HEK293 (cell line): ENCODE results near the gene MEI1.
A peak's percentile ranks its signal among the peaks of the same experiment; 100 is the strongest.

Experiments
- CTCF ChIA-PET: fragments of 350-600 bp; formaldehyde crosslinking; extraction: SDS; loops from one replicate; lab custom pipeline; 2021; ENCODE audit warnings: antibody characterized with exemption; lab: Yijun Ruan, JAX
- POLR2A ChIA-PET: fragments of 300-600 bp; formaldehyde crosslinking; extraction: SDS; loops from one replicate; lab custom pipeline; 2020; ENCODE audit warnings: antibody characterized with exemption, inconsistent platforms; lab: Yijun Ruan, JAX
- H3K27ac ChIP-seq: fragments of 200-500 bp; sonication (Bioruptor generic); 2 replicates; pipeline ENCODE4 v1.5.1; 2014; ENCODE audit warnings: low read depth, low read length, control low read depth, inconsistent platforms; ENCODE audit errors: extremely low read depth
- H3K36me3 ChIP-seq, 2 experiments: fragments of 200-500 bp in 1 of 2; sonication (Bioruptor generic) in 1 of 2; 1 replicate in 1 of 2; 2 replicates in 1 of 2; pipeline ENCODE4 v1.5.1; 2014 to 2017; ENCODE audit warnings: inconsistent platforms in 2 of 2, low read length in 2 of 2; ENCODE audit not compliant: control insufficient read depth in 2 of 2, insufficient read depth in 1 of 2
- H3K4me1 ChIP-seq: fragments of 200-500 bp; sonication (Bioruptor generic); 2 replicates; pipeline ENCODE4 v1.5.1; 2014; ENCODE audit warnings: mild to moderate bottlenecking, low read length, inconsistent platforms; ENCODE audit not compliant: control insufficient read depth, insufficient read depth
- H3K4me3 ChIP-seq: 2 replicates; pipeline ENCODE4 v1.5.1; 2011; ENCODE audit warnings: low read depth, mild to moderate bottlenecking, control low read depth, low read length, moderate library complexity
- H3K9me3 ChIP-seq: fragments of 200-500 bp; sonication (Bioruptor generic); 2 replicates; pipeline ENCODE4 v1.5.1; 2014; ENCODE audit warnings: low read depth, low read length, inconsistent platforms; ENCODE audit not compliant: control insufficient read depth, insufficient read depth
- KLF7 ChIP-seq: fragments of 450-650 bp; formaldehyde crosslinking; IDR thresholded peaks from 2 replicates; pipeline ENCODE4 v1.5.1; 2016; ENCODE audit warnings: missing biosample characterization, missing genetic modification characterization, borderline replicate concordance
- MEIS1 ChIP-seq: sonication (generic); formaldehyde crosslinking; IDR thresholded peaks from 2 replicates; pipeline ENCODE4 v1.8.1; 2022; ENCODE audit warnings: missing genetic modification reagents, mild to moderate bottlenecking, borderline replicate concordance
- OVOL3 ChIP-seq: fragments of 450-650 bp; formaldehyde crosslinking; IDR thresholded peaks from 2 replicates; pipeline ENCODE4 v1.5.1; 2016; ENCODE audit warnings: missing biosample characterization, missing genetic modification characterization
- SETDB1 ChIP-seq: IDR thresholded peaks from one replicate; pipeline ENCODE4 v1.6.1; 2017; ENCODE audit warnings: mild to moderate bottlenecking, low read length, moderate library complexity, mixed read lengths; ENCODE audit not compliant: insufficient read length
- ZBTB17 ChIP-seq: fragments of 450-650 bp; formaldehyde crosslinking; IDR thresholded peaks from 2 replicates; pipeline ENCODE4 v1.5.1; 2016; ENCODE audit warnings: missing biosample characterization, missing genetic modification characterization
- ZBTB20 ChIP-seq: fragments of 450-650 bp; formaldehyde crosslinking; IDR thresholded peaks from 2 replicates; pipeline ENCODE4 v1.5.1; 2016; ENCODE audit warnings: missing biosample characterization, missing genetic modification characterization
- ZBTB26 ChIP-seq: fragments of 450-650 bp; formaldehyde crosslinking; optimal IDR thresholded peaks from 2 replicates; pipeline ENCODE3; 2016; ENCODE audit warnings: missing biosample characterization, mild to moderate bottlenecking, missing genetic modification characterization
- ZFHX2 ChIP-seq: fragments of 450-650 bp; formaldehyde crosslinking; conservative IDR thresholded peaks from 2 replicates; pipeline ENCODE4 v1.5.1; 2016; ENCODE audit warnings: missing biosample characterization, missing genetic modification characterization
- ZNF132 ChIP-seq: fragments of 450-650 bp; formaldehyde crosslinking; IDR thresholded peaks from 2 replicates; pipeline ENCODE4 v1.5.1; 2017; ENCODE audit warnings: missing biosample characterization, missing genetic modification characterization, borderline replicate concordance
- ZNF133 ChIP-seq: fragments of 450-650 bp; formaldehyde crosslinking; IDR thresholded peaks from 2 replicates; pipeline ENCODE4 v1.5.1; 2016; ENCODE audit warnings: missing biosample characterization, missing genetic modification characterization
- ZNF138 ChIP-seq: fragments of 450-650 bp; formaldehyde crosslinking; IDR thresholded peaks from 2 replicates; pipeline ENCODE4 v1.5.1; 2016; ENCODE audit warnings: missing biosample characterization, missing genetic modification characterization, borderline replicate concordance
- ZNF140 ChIP-seq: fragments of 450-650 bp; formaldehyde crosslinking; IDR thresholded peaks from 2 replicates; pipeline ENCODE4 v1.5.1; 2016; ENCODE audit warnings: missing biosample characterization, missing genetic modification characterization
- ZNF184 ChIP-seq: fragments of 450-650 bp; IDR thresholded peaks from 2 replicates; pipeline ENCODE4 v1.5.1; 2018; ENCODE audit warnings: missing biosample characterization, mild to moderate bottlenecking, missing genetic modification characterization
- ZNF23 ChIP-seq: fragments of 450-650 bp; formaldehyde crosslinking; IDR thresholded peaks from 2 replicates; pipeline ENCODE4 v1.5.1; 2016; ENCODE audit warnings: missing biosample characterization, missing genetic modification characterization, borderline replicate concordance
- ZNF311 ChIP-seq: fragments of 450-650 bp; formaldehyde crosslinking; IDR thresholded peaks from 2 replicates; pipeline ENCODE4 v1.5.1; 2017; ENCODE audit warnings: missing biosample characterization, missing genetic modification characterization, borderline replicate concordance
- ZNF324 ChIP-seq: fragments of 450-650 bp; formaldehyde crosslinking; IDR thresholded peaks from 2 replicates; pipeline ENCODE4 v1.5.1; 2016; ENCODE audit warnings: missing biosample characterization, missing genetic modification characterization
- ZNF426 ChIP-seq: fragments of 450-650 bp; formaldehyde crosslinking; IDR thresholded peaks from 2 replicates; pipeline ENCODE4 v1.5.1; 2017; ENCODE audit warnings: missing biosample characterization, missing genetic modification characterization, mild to moderate bottlenecking, inconsistent platforms, moderate library complexity
- ZNF473 ChIP-seq: fragments of 450-650 bp; formaldehyde crosslinking; IDR thresholded peaks from 2 replicates; pipeline ENCODE4 v1.5.1; 2017; ENCODE audit warnings: missing biosample characterization, missing genetic modification characterization
- ZNF529 ChIP-seq: fragments of 450-650 bp; formaldehyde crosslinking; IDR thresholded peaks from 2 replicates; pipeline ENCODE4 v1.5.1; 2017; ENCODE audit warnings: missing genetic modification characterization, missing biosample characterization; ENCODE audit not compliant: insufficient replicate concordance
- ZNF549 ChIP-seq: fragments of 450-650 bp; IDR thresholded peaks from 2 replicates; pipeline ENCODE4 v1.5.1; 2018; ENCODE audit warnings: missing biosample characterization, missing genetic modification characterization, mild to moderate bottlenecking, inconsistent platforms, moderate library complexity
- ZNF561 ChIP-seq: fragments of 450-650 bp; IDR thresholded peaks from 2 replicates; pipeline ENCODE4 v1.5.1; 2018; ENCODE audit warnings: missing biosample characterization, missing genetic modification characterization, borderline replicate concordance
- ZNF580 ChIP-seq: fragments of 450-650 bp; formaldehyde crosslinking; IDR thresholded peaks from 2 replicates; pipeline ENCODE4 v1.5.1; 2016; ENCODE audit warnings: missing biosample characterization, missing genetic modification characterization
- ZNF600 ChIP-seq: fragments of 450-650 bp; formaldehyde crosslinking; IDR thresholded peaks from 2 replicates; pipeline ENCODE4 v1.5.1; 2016; ENCODE audit warnings: missing biosample characterization, missing genetic modification characterization
- ZNF623 ChIP-seq: fragments of 450-650 bp; formaldehyde crosslinking; IDR thresholded peaks from 2 replicates; pipeline ENCODE4 v1.5.1; 2016; ENCODE audit warnings: missing biosample characterization, missing genetic modification characterization
- ZNF624 ChIP-seq: fragments of 450-650 bp; formaldehyde crosslinking; IDR thresholded peaks from 2 replicates; pipeline ENCODE4 v1.5.1; 2017; ENCODE audit warnings: missing biosample characterization, missing genetic modification characterization
- ZNF664 ChIP-seq: fragments of 450-650 bp; formaldehyde crosslinking; IDR thresholded peaks from 2 replicates; pipeline ENCODE4 v1.5.1; 2016; ENCODE audit warnings: missing biosample characterization, missing genetic modification characterization
- ZNF791 ChIP-seq: fragments of 450-650 bp; formaldehyde crosslinking; IDR thresholded peaks from 2 replicates; pipeline ENCODE4 v1.5.1; 2016; ENCODE audit warnings: missing biosample characterization, missing genetic modification characterization
- ZNF843 ChIP-seq: fragments of 450-650 bp; formaldehyde crosslinking; IDR thresholded peaks from 2 replicates; pipeline ENCODE4 v1.5.1; 2016; ENCODE audit warnings: missing biosample characterization, missing genetic modification characterization
- ZSCAN30 ChIP-seq: fragments of 450-650 bp; IDR thresholded peaks from 2 replicates; pipeline ENCODE4 v1.5.1; 2018; ENCODE audit warnings: missing biosample characterization, mild to moderate bottlenecking, missing genetic modification characterization, moderate library complexity
- ZXDB ChIP-seq: fragments of 450-650 bp; formaldehyde crosslinking; IDR thresholded peaks from 2 replicates; pipeline ENCODE4 v1.5.1; 2016; ENCODE audit warnings: missing biosample characterization, missing genetic modification characterization

MEI1 gene

GRCh38 chr22:41831383-41831782, 132.1 kb downstream of the MEI1 start (continued):
- TF ChIP-seq ZFHX2 (tag by site-specific recombination), result no peak
- TF ChIP-seq ZNF23 (tag by site-specific recombination), result no peak
- TF ChIP-seq ZNF664 (tag by site-specific recombination), result no peak
- TF ChIP-seq ZBTB17 (tag by site-specific recombination), result no peak
- TF ChIP-seq OVOL3 (tag by site-specific recombination), result no peak
- no peak for TF ChIP-seq ZNF473 (tag by site-specific recombination)
- no peak for TF ChIP-seq ZNF624 (tag by site-specific recombination)
- TF ChIP-seq ZNF600 (tag by site-specific recombination), result no peak
- no peak for TF ChIP-seq ZNF426
- TF ChIP-seq ZNF791 (tag by site-specific recombination), result no peak
- TF ChIP-seq, all 188 proteins: peak for 0

GRCh38 chr22:41831828-41832552, 132.7 kb downstream of the MEI1 start:
- peak overlapping the region; percentile 50 for H3K4me3 ChIP-seq
- H3K9me3 ChIP-seq, result no peaks in the 10 kb centered on the region
- H3K27ac ChIP-seq, result peak overlapping the region; percentile 87
- TF ChIP-seq ZSCAN30 (tag by site-specific recombination) (0 out of 2 replicates have a peak, but pooled peaks have one; percentile 19), ZNF664 (tag by site-specific recombination) (peak; percentile 41; the same call in 1 of the 2 replicates), ZBTB26 (tag by site-specific recombination) (no peak), ZBTB20 (peak; percentile 99), ZNF324 (tag by site-specific recombination) (peak; percentile 38; the same call in 1 of the 2 replicates), ZNF580 (tag by site-specific recombination) (peak; percentile 64; the same call in 1 of the 2 replicates), ZNF132 (tag by site-specific recombination) (no peak), ZNF600 (tag by site-specific recombination) (0 out of 2 replicates have a peak, but pooled peaks have one; percentile 78)
- CTCF ChIA-PET, result interaction anchor here (0.5 to 4.0 kb wide), 9 partner anchors 14 to 165 kb away, joined by 3 to 19 read pairs (median 4); no protein-coding TSS in a partner anchor
- H3K4me1 ChIP-seq, result peaks cover 3% of the 10 kb centered on the region; the same call in 1 of the 2 replicates
- POLR2A ChIA-PET, result interaction anchor here (0.6 to 1.6 kb wide), 18 partner anchors 10 to 315 kb away, joined by 3 to 35 read pairs (median 4); partner anchors contain the start of genes CCDC134, CENPM, MEI1 and PMM1
- peaks cover 7 to 13% of the 10 kb centered on the region in 2 experiments for H3K36me3 ChIP-seq

- peak within 1 kb of the TSS; percentile 96 for H3K4me3 ChIP-seq
- peaks cover 11 to 13% of the 10 kb centered on the region in 2 experiments for H3K36me3 ChIP-seq
- no peaks in the 10 kb centered on the region for H3K9me3 ChIP-seq
- ChIA-PET CTCF (interaction anchor here (0.5 to 4.0 kb wide), 11 partner anchors 14 to 166 kb away, joined by 3 to 19 read pairs (median 4); no protein-coding TSS in a partner anchor), POLR2A (interaction anchor here (0.6 to 1.6 kb wide), 18 partner anchors 9 to 314 kb away, joined by 3 to 35 read pairs (median 4); partner anchors contain the start of genes CCDC134, CENPM, MEI1 and PMM1)
- peaks cover 3% of the 10 kb centered on the region; the same call in 1 of the 2 replicates for H3K4me1 ChIP-seq
- peak within 1 kb of the TSS; percentile 87 for H3K27ac ChIP-seq
- TF ChIP-seq ZNF561 (tag by site-specific recombination), result peak; percentile 76; the same call in 1 of the 2 replicates
- no peak for TF ChIP-seq SETDB1
- peak; percentile 68 for TF ChIP-seq ZXDB (tag by site-specific recombination)
- TF ChIP-seq ZNF133 (tag by site-specific recombination), result no peak
- TF ChIP-seq MEIS1, result no peak
- 0 out of 2 replicates have a peak, but pooled peaks have one; percentile 56 for TF ChIP-seq ZNF580 (tag by site-specific recombination)
- no peak for TF ChIP-seq ZNF623
- TF ChIP-seq ZNF184, result peak; percentile 24; the same call in 1 of the 2 replicates
- no peak for TF ChIP-seq ZNF529 (tag by site-specific recombination)
- TF ChIP-seq ZNF140, result no peak
- TF ChIP-seq ZNF843, result peak; percentile 60; the same call in 1 of the 2 replicates
- TF ChIP-seq KLF7 (tag by site-specific recombination), result peak; percentile 81
- TF ChIP-seq ZNF138 (tag by site-specific recombination), result no peak
- no peak for TF ChIP-seq ZNF311 (tag by site-specific recombination)
- no peak for TF ChIP-seq ZNF549 (tag by site-specific recombination)
Measured at GRCh38 chr22:41832553-41833368, 133.5 kb downstream of the MEI1 start, which contains the start of gene SREBF2. TSS of gene SREBF2 (plus strand) at chr22:41833105. CDS start at chr22:41833271, 166 bp downstream.
